Keratinocyte (primary cell): ENCODE results near the gene ZBTB20.

Source experiments
- EZH2 ChIP-seq: IDR thresholded peaks from one replicate; pipeline ENCODE4 v1.6.1; 2012; ENCODE audit warnings: inconsistent platforms, mild to moderate bottlenecking, low read length, moderate library complexity
- TF ChIP-seq, protein P1 (sequence below), 3 experiments: IDR thresholded peaks in 1 of 3; conservative IDR thresholded peaks in 1 of 3; optimal IDR thresholded peaks in 1 of 3; 2 replicates in 2 of 3; 3 replicates in 1 of 3; pipeline versions ENCODE3 to v1.5.1; 2011; ENCODE audit warnings: low read length in 3 of 3, mild to moderate bottlenecking in 3 of 3, moderate library complexity in 2 of 3, control low read depth in 1 of 3, inconsistent platforms in 1 of 3; ENCODE audit not compliant: insufficient read depth in 2 of 3; ENCODE audit errors: extremely low read depth in 1 of 3

DNA sequence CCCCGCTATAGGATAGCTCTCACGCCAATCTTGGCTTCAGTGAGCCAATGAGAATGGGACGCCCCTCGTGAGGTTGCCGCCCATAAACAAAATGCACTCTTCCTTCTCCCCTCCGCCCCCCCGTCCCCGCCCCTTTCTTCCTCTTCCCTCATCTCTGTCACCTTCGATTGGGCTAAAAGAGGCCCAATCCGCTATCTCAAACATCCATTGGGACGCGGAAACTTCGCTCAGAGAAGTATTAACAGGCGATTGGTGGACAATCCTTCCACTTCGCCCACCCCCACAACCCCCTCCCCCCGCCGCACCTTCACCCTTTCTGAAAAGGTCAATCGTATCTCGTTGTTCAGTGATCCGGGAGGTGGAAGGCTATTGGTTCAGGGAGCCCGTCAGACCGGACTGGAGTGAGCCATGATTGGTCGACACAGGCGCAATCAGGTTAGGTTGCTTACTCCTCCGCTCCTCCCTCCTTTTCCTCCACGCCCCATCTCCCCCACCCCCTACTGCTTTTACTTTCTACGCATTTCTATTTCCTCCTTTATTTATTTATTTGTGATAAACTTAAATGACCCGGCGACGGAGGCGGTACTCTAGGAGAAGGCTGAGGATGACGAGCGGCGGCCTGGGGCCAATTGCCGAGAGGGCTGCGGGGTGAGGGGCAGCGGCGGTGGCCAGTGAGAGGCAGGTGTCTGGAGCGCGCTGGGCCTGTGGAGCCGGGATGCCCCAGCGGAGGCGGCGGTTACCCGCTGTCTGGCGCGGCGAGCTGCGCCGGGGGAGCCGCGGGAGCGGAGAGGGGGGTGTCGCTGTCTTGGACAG is 447 bp upstream of the ZBTB20 start:
- TF ChIP-seq, protein P1, sequence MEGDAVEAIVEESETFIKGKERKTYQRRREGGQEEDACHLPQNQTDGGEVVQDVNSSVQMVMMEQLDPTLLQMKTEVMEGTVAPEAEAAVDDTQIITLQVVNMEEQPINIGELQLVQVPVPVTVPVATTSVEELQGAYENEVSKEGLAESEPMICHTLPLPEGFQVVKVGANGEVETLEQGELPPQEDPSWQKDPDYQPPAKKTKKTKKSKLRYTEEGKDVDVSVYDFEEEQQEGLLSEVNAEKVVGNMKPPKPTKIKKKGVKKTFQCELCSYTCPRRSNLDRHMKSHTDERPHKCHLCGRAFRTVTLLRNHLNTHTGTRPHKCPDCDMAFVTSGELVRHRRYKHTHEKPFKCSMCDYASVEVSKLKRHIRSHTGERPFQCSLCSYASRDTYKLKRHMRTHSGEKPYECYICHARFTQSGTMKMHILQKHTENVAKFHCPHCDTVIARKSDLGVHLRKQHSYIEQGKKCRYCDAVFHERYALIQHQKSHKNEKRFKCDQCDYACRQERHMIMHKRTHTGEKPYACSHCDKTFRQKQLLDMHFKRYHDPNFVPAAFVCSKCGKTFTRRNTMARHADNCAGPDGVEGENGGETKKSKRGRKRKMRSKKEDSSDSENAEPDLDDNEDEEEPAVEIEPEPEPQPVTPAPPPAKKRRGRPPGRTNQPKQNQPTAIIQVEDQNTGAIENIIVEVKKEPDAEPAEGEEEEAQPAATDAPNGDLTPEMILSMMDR (optimal IDR thresholded peaks at IDR 0.05 in 1 of 3, IDR thresholded peaks at IDR 0.05 in 1 of 3, conservative IDR thresholded peaks at IDR 0.05 in 1 of 3; ENCODE audit: extremely low read depth in 1 of 3, insufficient read depth in 2 of 3, low read length in 3 of 3), result no peak
- TF ChIP-seq EZH2, result no peak
